Endodermal cell (in vitro differentiated cells): Measurements from ENCODE around the gene ZSCAN26. TPM values are rescaled to one million over a fixed set of nuclear protein-coding genes. Genes with fewer than 3 reads are reported as not detected.

Experiments used
- DNase-seq: peaks from one replicate; pipeline ENCODE4 v3.0.0-alpha.2; 2017
- H3K27ac ChIP-seq: 2 replicates; pipeline ENCODE4 v1.5.1; 2013; ENCODE audit warnings: mild to moderate bottlenecking, low read depth, low read length, moderate library complexity
- H3K27me3 ChIP-seq: 2 replicates; pipeline ENCODE4 v1.6.1; 2013; ENCODE audit warnings: mild to moderate bottlenecking, low read length, moderate library complexity; ENCODE audit not compliant: insufficient read depth, control insufficient read depth, poor library complexity, severe bottlenecking
- H3K36me3 ChIP-seq: 2 replicates; pipeline ENCODE4 v1.7.0; 2013; ENCODE audit warnings: mild to moderate bottlenecking, low read length, moderate library complexity; ENCODE audit not compliant: control insufficient read depth, insufficient read depth
- H3K4me1 ChIP-seq: one replicate; pipeline ENCODE4 v1.7.0; 2013; ENCODE audit warnings: low read length; ENCODE audit not compliant: control insufficient read depth, insufficient read depth
- H3K4me3 ChIP-seq: 2 replicates; pipeline ENCODE4 v1.5.1; 2013; ENCODE audit warnings: mild to moderate bottlenecking, low read length, moderate library complexity
- H3K9ac ChIP-seq: 2 replicates; pipeline ENCODE4 v1.6.1; 2013; ENCODE audit warnings: mild to moderate bottlenecking, low read length, moderate library complexity; ENCODE audit not compliant: poor library complexity, severe bottlenecking; ENCODE audit errors: extremely low read depth
- H3K9me3 ChIP-seq: 2 replicates; pipeline ENCODE4 v1.6.1; 2013; ENCODE audit warnings: mild to moderate bottlenecking, low read length, moderate library complexity; ENCODE audit not compliant: control insufficient read depth
- H3K27ac Mint-ChIP-seq: 2 replicates; pipeline ENCODE4 v1.8.0; 2020; ENCODE audit warnings: mixed read lengths
- H3K27me3 Mint-ChIP-seq: 2 replicates; pipeline ENCODE4 v1.8.0; 2021; ENCODE audit warnings: mild to moderate bottlenecking, mixed read lengths; ENCODE audit not compliant: insufficient read depth
- H3K36me3 Mint-ChIP-seq: 2 replicates; pipeline ENCODE4 v1.8.0; 2020; ENCODE audit warnings: low read depth, mixed read lengths
- H3K4me1 Mint-ChIP-seq: 2 replicates; pipeline ENCODE4 v1.8.0; 2020; ENCODE audit warnings: mixed read lengths
- H3K4me3 Mint-ChIP-seq: 2 replicates; pipeline ENCODE4 v1.8.0; 2020; ENCODE audit warnings: mild to moderate bottlenecking, moderate library complexity, mixed read lengths
- H3K9me3 Mint-ChIP-seq: 2 replicates; pipeline ENCODE4 v1.8.0; 2020; ENCODE audit warnings: mild to moderate bottlenecking, mixed read lengths
- CTCF ChIP-seq: fragments of 200-600 bp; sonication (generic); conservative IDR thresholded peaks from 2 replicates; pipeline ENCODE4 v1.5.0; 2021; ENCODE audit warnings: antibody characterized with exemption, mild to moderate bottlenecking
- WGBS, 2 experiments: methylation state at CpG; one replicate each; pipeline versions ENCODE4 v1.1.5 to v1.1.7; 2013; ENCODE audit warnings: missing lambda C conversion rate in 2 of 2, mixed read lengths in 1 of 2; ENCODE audit not compliant: insufficient coverage in 1 of 2, insufficient read length in 1 of 2; 5-methylcytosine and 5-hydroxymethylcytosine counted together
- total RNA-seq, 2 donors: library from RNA; stranded (reverse); fragmentation: NEBNext Ultra II Directional in 1 of 2; extraction: Animal tissue kit (Norgen Biotek cat#: 25700) in 1 of 2; gene quantifications; 2 replicates in 1 of 2; 3 replicates in 1 of 2; pipeline ENCODE4 v1.2.1, GENCODE V29; 2021

ZSCAN26 gene
- total RNA-seq, 2 donors from 2014 or later, result 10.9 to 18.9 TPM

GRCh38 chr6:28274888-28275287 is 7.9 kb downstream of the ZSCAN26 start:
- H3K9me3 ChIP-seq, result no peaks in the 10 kb centered on the region
- DNase-seq, result no peak
- no peak overlapping the region for H3K27ac Mint-ChIP-seq

GRCh38 chr6:28277746-28278145 is 10.8 kb downstream of the ZSCAN26 start:
- H3K27me3 Mint-ChIP-seq, result peaks cover 2% of the 10 kb centered on the region
- H3K9ac ChIP-seq, result no peak overlapping the region

More at GRCh38 chr6:28274888-28275287, 7.9 kb downstream of the ZSCAN26 start:
- no peak overlapping the region for H3K27ac ChIP-seq
- no peaks in the 10 kb centered on the region for H3K4me1 ChIP-seq
- no peaks in the 10 kb centered on the region for H3K9me3 Mint-ChIP-seq
- no peak overlapping the region for H3K4me3 Mint-ChIP-seq
- peaks cover 24% of the 10 kb centered on the region for H3K36me3 ChIP-seq
- H3K27me3 ChIP-seq, result peaks cover 21% of the 10 kb centered on the region
- no peak overlapping the region for H3K4me3 ChIP-seq
- H3K4me1 Mint-ChIP-seq, result peaks cover 6% of the 10 kb centered on the region
- peaks cover 62% of the 10 kb centered on the region for H3K36me3 Mint-ChIP-seq
- H3K27me3 Mint-ChIP-seq, result peaks cover under 1% of the 10 kb centered on the region
- no peak for TF ChIP-seq CTCF
- H3K9ac ChIP-seq, result no peak overlapping the region

GRCh38 chr6:28280595-28281287 is 13.8 kb downstream of the ZSCAN26 start:
- Mint-ChIP-seq H3K4me3 (peak overlapping the region; percentile 86), H3K9me3 (no peaks in the 10 kb centered on the region), H3K4me1 (peaks cover 12% of the 10 kb centered on the region), H3K27ac (no peak overlapping the region), H3K36me3 (peaks cover 44% of the 10 kb centered on the region), H3K27me3 (peaks cover 2% of the 10 kb centered on the region)
- no peaks in the 10 kb centered on the region for H3K9me3 ChIP-seq
- peaks cover 27% of the 10 kb centered on the region for H3K36me3 ChIP-seq
- no peaks in the 10 kb centered on the region for H3K4me1 ChIP-seq
- no peak for DNase-seq
- TF ChIP-seq CTCF, result no peak
- H3K4me3 ChIP-seq, result peak overlapping the region; percentile 99
- no peak overlapping the region for H3K27ac ChIP-seq
- peaks cover 14% of the 10 kb centered on the region for H3K27me3 ChIP-seq
- no peak overlapping the region for H3K9ac ChIP-seq
- 100% methylated on average over 1 of the region's 3 CpGs; no CpG with 5 or more reads in 1 of the 2 experiments for WGBS, 2 experiments

More at GRCh38 chr6:28277746-28278145, 10.8 kb downstream of the ZSCAN26 start:
- Mint-ChIP-seq H3K36me3 (peaks cover 50% of the 10 kb centered on the region), H3K4me3 (no peak overlapping the region), H3K9me3 (no peaks in the 10 kb centered on the region), H3K4me1 (peaks cover 15% of the 10 kb centered on the region), H3K27ac (no peak overlapping the region)
- Histone ChIP-seq H3K36me3 (peaks cover 19% of the 10 kb centered on the region), H3K27ac (no peak overlapping the region), H3K9me3 (no peaks in the 10 kb centered on the region), H3K4me1 (no peaks in the 10 kb centered on the region), H3K4me3 (no peak overlapping the region), H3K27me3 (peaks cover 26% of the 10 kb centered on the region)
- WGBS, 2 experiments, result 87 to 100% methylated on average over 1 to 3 of the region's 3 CpGs
- no peak for DNase-seq
- TF ChIP-seq CTCF, result no peak
